ENCODE measurements around the gene ZNF827. TPM values are rescaled to one million over a fixed set of nuclear protein-coding genes. Genes with fewer than 3 reads are reported as not detected.
A peak's percentile ranks its signal among the peaks of the same experiment; 100 is the strongest.
"Not testable (repeated sequence)": the region's sequence is repeated elsewhere in the genome, so short reads cannot be mapped to it uniquely, and the experiment has no call there.

ZNF827 gene
- total RNA-seq, 1 donor from 2014 or later: 116 TPM

GRCh38 chr4:145843148-145843547 is 95.5 kb downstream of the ZNF827 start:
- Mint-ChIP-seq H3K9me3 (no peaks in the 10 kb centered on the region), H3K4me1 (peaks cover 8% of the 10 kb centered on the region)

GRCh38 chr4:145842224-145842887 is 96.3 kb downstream of the ZNF827 start:
- no peak for TF ChIP-seq CTCF (IDR thresholded peaks at IDR 0.05; ENCODE audit: unreplicated experiment)
- DNase-seq (ENCODE audit: low spot score in 2 of 2, unreplicated experiment in 2 of 2): no peak
- Mint-ChIP-seq H3K9me3 (no peaks in the 10 kb centered on the region), H3K36me3 (peaks cover 58% of the 10 kb centered on the region), H3K27ac (no peak overlapping the region), H3K4me3 (no peak overlapping the region), H3K27me3 (ENCODE audit: low read depth) (no peaks in the 10 kb centered on the region), H3K4me1 (peaks cover 3% of the 10 kb centered on the region)

More at GRCh38 chr4:145843148-145843547, 95.5 kb downstream of the ZNF827 start:
- H3K27me3 Mint-ChIP-seq (ENCODE audit: low read depth): no peaks in the 10 kb centered on the region
- no peak for TF ChIP-seq CTCF (IDR thresholded peaks at IDR 0.05; ENCODE audit: unreplicated experiment)
- H3K36me3 Mint-ChIP-seq: peaks cover 61% of the 10 kb centered on the region
- no peak for DNase-seq (ENCODE audit: low spot score in 2 of 2, unreplicated experiment in 2 of 2)
- no peak overlapping the region for H3K4me3 Mint-ChIP-seq
- peak overlapping the region; percentile 30 for H3K27ac Mint-ChIP-seq

DNA sequence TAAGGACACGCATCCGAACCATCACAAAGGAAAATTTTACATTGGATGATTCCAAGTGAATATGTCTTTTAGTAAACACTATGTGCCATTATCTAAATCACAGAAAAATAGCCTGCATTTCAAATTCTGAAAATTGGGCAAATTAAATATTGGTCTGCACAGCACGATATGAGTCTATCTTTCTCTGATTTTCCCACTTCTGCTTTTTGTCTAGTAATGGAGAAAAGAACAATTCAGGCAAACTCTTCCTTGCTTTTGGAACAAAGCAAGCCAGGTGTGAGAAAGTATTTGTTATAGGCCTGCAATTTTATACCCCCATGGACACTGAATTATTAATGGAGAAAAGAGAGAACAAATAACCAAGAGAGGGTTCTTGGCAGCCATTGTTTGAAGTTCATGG is 97.8 kb downstream of the ZNF827 start:
- H3K4me1 Mint-ChIP-seq: no peaks in the 10 kb centered on the region
- H3K36me3 Mint-ChIP-seq: peaks cover 55% of the 10 kb centered on the region
- no peak for TF ChIP-seq CTCF (IDR thresholded peaks at IDR 0.05; ENCODE audit: unreplicated experiment)
- H3K4me3 Mint-ChIP-seq: no peak overlapping the region
- H3K27me3 Mint-ChIP-seq (ENCODE audit: low read depth): no peaks in the 10 kb centered on the region
- H3K9me3 Mint-ChIP-seq: no peaks in the 10 kb centered on the region
- no peak for DNase-seq (ENCODE audit: low spot score in 2 of 2, unreplicated experiment in 2 of 2)
- no peak overlapping the region for H3K27ac Mint-ChIP-seq

- Mint-ChIP-seq H3K4me1 (no peaks in the 10 kb centered on the region), H3K9me3 (no peaks in the 10 kb centered on the region), H3K27ac (no peak overlapping the region), H3K27me3 (ENCODE audit: low read depth) (no peaks in the 10 kb centered on the region), H3K36me3 (peaks cover 52% of the 10 kb centered on the region), H3K4me3 (no peak overlapping the region)
- TF ChIP-seq CTCF (IDR thresholded peaks at IDR 0.05; ENCODE audit: unreplicated experiment): no peak
- no peak for DNase-seq (ENCODE audit: low spot score in 2 of 2, unreplicated experiment in 2 of 2)
Measured at GRCh38 chr4:145840162-145840768, 98.4 kb downstream of the ZNF827 start.

DNA sequence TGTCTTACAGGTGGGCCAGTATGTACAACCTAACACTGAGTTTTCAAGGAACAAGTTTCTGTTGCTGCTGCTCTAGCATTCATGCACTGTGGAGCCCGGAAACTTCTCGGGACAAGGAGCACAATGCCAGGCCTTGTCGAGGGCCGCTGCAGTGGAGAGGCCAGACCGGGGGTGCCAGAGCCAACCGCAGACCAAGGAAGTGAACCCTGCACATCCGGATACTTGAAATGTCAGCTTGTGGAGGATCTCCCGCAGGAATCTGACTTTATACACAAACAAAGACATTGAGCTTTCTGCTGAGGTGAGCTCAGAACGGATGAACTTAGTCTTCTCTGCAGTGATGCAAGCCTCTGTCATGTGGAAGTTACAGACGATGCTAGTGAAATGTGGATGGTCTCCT is 99.5 kb downstream of the ZNF827 start:
- DNase-seq (ENCODE audit: low spot score in 2 of 2, unreplicated experiment in 2 of 2): no peak
- H3K4me1 Mint-ChIP-seq: no peaks in the 10 kb centered on the region
- H3K27ac Mint-ChIP-seq: no peak overlapping the region
- no peak overlapping the region for H3K4me3 Mint-ChIP-seq
- peaks cover 50% of the 10 kb centered on the region for H3K36me3 Mint-ChIP-seq
- H3K27me3 Mint-ChIP-seq (ENCODE audit: low read depth): no peaks in the 10 kb centered on the region
- no peaks in the 10 kb centered on the region for H3K9me3 Mint-ChIP-seq
- no peak for TF ChIP-seq CTCF (IDR thresholded peaks at IDR 0.05; ENCODE audit: unreplicated experiment)

DNA sequence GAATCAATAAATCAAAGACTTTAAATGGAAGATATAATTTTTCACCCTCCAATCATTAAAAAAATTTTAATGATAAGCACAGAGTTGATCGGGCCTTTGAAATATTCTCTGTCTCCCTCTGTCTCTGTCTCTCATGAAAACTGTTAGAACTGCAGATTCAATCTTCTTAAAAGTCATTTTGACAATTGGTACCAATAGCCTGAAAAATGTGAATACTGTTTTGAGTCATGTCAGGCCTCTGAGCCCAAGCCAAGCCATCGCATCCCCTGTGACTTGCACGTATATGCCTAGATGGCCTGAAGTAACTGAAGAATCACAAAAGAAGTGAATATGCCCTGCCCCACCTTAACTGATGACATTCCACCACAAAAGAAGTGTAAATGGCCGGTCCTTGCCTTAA is 106.2 kb downstream of the ZNF827 start:
- H3K27me3 Mint-ChIP-seq (ENCODE audit: low read depth); DNase-seq (ENCODE audit: low spot score in 2 of 2, unreplicated experiment in 2 of 2); H3K9me3 Mint-ChIP-seq; H3K27ac Mint-ChIP-seq; H3K4me3 Mint-ChIP-seq: not testable (repeated sequence)
- peaks cover 35% of the 10 kb centered on the region for H3K36me3 Mint-ChIP-seq
- H3K4me1 Mint-ChIP-seq: peaks cover 17% of the 10 kb centered on the region

Measured in mesothelial cell of epicardium (in vitro differentiated cells).